Amygdala (tissue), 56 donors: Measurements from ENCODE around the gene TMPRSS6.
A peak's percentile ranks its signal among the peaks of the same experiment; 100 is the strongest.

Experiments
- DNase-seq, 56 donors: peaks; one replicate each; lab custom pipeline; 2025; lab: John Stamatoyannopoulos, UW

Gene TMPRSS6

GRCh38 chr22:37054600-37055365 is 54.7 kb downstream of the TMPRSS6 start:
- DNase-seq, result no peak

GRCh38 chr22:37054056-37054395 is 55.5 kb downstream of the TMPRSS6 start:
- no peak for DNase-seq

GRCh38 chr22:37053310-37054055 is 56.0 kb downstream of the TMPRSS6 start:
- peak in 11 of 56 donors; percentile 2 to 45 (median 23) for DNase-seq

GRCh38 chr22:37052386-37053309 is 56.9 kb downstream of the TMPRSS6 start:
- DNase-seq, result no peak

- DNase-seq, result peak in 48 of 56 donors; percentile 18 to 79 (median 43)
These were observed 57.8 kb downstream of the TMPRSS6 start, which contains the start of gene KCTD17 for GRCh38 chr22:37051391-37052385. Gene KCTD17 (plus strand): TSS chr22:37051742. CDS start chr22:37051761, 19 bp downstream.

- DNase-seq, result no peak
These were observed 58.6 kb downstream of the TMPRSS6 start for GRCh38 chr22:37050913-37051312.

- DNase-seq, result no peak
These were observed 60.3 kb downstream of the TMPRSS6 start for GRCh38 chr22:37049224-37049623.

GRCh38 chr22:37048133-37048532 is 61.4 kb downstream of the TMPRSS6 start:
- no peak for DNase-seq

GRCh38 chr22:37047006-37047405 is 62.5 kb downstream of the TMPRSS6 start:
- no peak for DNase-seq

- DNase-seq, result no peak
These were observed 62.9 kb downstream of the TMPRSS6 start for GRCh38 chr22:37046589-37046988.

GRCh38 chr22:37045958-37046357 is 63.6 kb downstream of the TMPRSS6 start:
- no peak for DNase-seq

- DNase-seq, result no peak
These were observed 64.6 kb downstream of the TMPRSS6 start for GRCh38 chr22:37044634-37045625.

GRCh38 chr22:37043828-37044538 is 65.5 kb downstream of the TMPRSS6 start:
- DNase-seq, result no peak

GRCh38 chr22:37043209-37043827 is 66.2 kb downstream of the TMPRSS6 start:
- DNase-seq, result no peak

GRCh38 chr22:37039466-37039865 is 70.0 kb downstream of the TMPRSS6 start:
- no peak for DNase-seq

- DNase-seq, result no peak
These were observed 71.8 kb downstream of the TMPRSS6 start for GRCh38 chr22:37037669-37038068.
